Measurements from ENCODE around the gene MAPK8IP3.

GRCh38 chr16:1674751-1675664, 31.0 kb upstream of the MAPK8IP3 start:
- no peak for TF ChIP-seq CTCF (IDR thresholded peaks at IDR 0.05)
- no peak for TF ChIP-seq POLR2A (IDR thresholded peaks at IDR 0.05)

All from suprapubic skin (tissue), 3 donors.